ENCODE measurements around the gene SARDH. TPM values are rescaled to one million over a fixed set of nuclear protein-coding genes. Genes with fewer than 3 reads are reported as not detected.

The SARDH gene
- total and polyA plus RNA-seq, 12 donors = 0.81 to 9.6 (median 3.0) TPM

DNA sequence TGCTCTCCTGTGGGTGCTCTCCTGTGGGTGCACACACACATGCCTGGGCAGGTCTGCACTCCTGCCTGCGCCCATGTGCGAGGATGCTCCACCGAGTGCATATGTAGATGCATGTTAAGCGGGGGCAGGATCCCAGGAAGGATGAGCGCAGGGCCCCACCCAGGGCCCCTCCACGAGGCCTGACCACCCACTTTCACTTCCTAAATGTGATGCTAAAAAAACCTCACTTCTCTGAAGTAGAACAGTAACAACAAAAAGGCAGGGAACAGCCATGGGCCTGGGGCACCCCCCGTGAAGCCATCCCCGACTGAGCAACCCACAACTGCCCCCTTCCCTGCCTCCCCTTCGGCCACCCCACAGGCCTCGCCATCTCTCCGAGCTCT, 48.2 kb upstream of the SARDH start:
- H3K4me1 ChIP-seq (replicated peaks in 1 of 2) = no peaks in the 10 kb centered on the region
- TF ChIP-seq, protein P1, sequence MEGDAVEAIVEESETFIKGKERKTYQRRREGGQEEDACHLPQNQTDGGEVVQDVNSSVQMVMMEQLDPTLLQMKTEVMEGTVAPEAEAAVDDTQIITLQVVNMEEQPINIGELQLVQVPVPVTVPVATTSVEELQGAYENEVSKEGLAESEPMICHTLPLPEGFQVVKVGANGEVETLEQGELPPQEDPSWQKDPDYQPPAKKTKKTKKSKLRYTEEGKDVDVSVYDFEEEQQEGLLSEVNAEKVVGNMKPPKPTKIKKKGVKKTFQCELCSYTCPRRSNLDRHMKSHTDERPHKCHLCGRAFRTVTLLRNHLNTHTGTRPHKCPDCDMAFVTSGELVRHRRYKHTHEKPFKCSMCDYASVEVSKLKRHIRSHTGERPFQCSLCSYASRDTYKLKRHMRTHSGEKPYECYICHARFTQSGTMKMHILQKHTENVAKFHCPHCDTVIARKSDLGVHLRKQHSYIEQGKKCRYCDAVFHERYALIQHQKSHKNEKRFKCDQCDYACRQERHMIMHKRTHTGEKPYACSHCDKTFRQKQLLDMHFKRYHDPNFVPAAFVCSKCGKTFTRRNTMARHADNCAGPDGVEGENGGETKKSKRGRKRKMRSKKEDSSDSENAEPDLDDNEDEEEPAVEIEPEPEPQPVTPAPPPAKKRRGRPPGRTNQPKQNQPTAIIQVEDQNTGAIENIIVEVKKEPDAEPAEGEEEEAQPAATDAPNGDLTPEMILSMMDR (IDR thresholded peaks at IDR 0.05) = no peak
- TF ChIP-seq POLR2A (IDR thresholded peaks at IDR 0.05) = no peak
- WGBS, 4 donors = 74 to 95% (median 82%) methylated on average over 10 to 11 of the region's 11 CpGs
- DNase-seq = no peak
- H3K4me3 ChIP-seq = no peak overlapping the region
- intact Hi-C loops (cut with DNase I) = no loop called here
- no peak overlapping the region for H3K27ac ChIP-seq
- no peaks in the 10 kb centered on the region for H3K9me3 ChIP-seq (replicated peaks in 1 of 3)
- H3K36me3 ChIP-seq (replicated peaks in 1 of 2) = peaks cover 0 to 30% of the 10 kb centered on the region in 2 donors
- H3K27me3 ChIP-seq = no peaks in the 10 kb centered on the region

DNA sequence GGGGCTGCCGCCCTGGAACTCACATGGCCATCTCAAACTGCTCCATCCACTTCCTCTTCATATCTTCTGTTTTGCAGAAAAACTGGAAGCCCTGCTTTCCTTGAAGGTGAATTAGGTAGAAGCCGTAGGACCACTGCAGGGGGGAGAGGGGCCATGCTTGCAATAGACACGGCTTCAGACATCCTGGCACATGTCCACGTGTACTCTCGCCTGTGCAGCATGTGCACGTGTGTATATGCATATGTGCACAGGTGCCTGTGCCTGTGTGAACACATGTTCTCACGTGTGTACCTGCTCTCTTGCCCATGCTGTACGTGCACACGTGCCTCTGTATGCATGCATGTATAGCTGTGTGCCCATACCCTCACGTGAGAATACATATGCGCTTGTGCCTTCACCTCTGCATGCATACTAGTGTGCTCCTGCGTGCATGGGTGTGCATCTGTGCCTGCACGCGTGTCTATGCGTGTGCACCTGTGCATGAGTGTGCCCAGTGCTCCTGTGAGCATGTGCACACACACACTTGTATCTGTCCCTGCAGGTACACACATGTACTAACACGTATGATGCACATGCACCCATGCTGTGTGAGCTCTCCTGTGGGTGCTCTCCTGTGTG, 47.7 kb upstream of the SARDH start:
- Histone ChIP-seq H3K4me3 (no peak overlapping the region), H3K27me3 (no peaks in the 10 kb centered on the region), H3K9me3 (replicated peaks in 1 of 3) (no peaks in the 10 kb centered on the region), H3K36me3 (replicated peaks in 1 of 2) (peaks cover 0 to 29% of the 10 kb centered on the region in 2 donors), H3K4me1 (replicated peaks in 1 of 2) (no peaks in the 10 kb centered on the region), H3K27ac (no peak overlapping the region)
- WGBS, 4 donors = 90 to 93% (median 91%) methylated on average over 11 to 16 of the region's 16 CpGs
- TF ChIP-seq POLR2A (IDR thresholded peaks at IDR 0.05) = no peak
- intact Hi-C loops (cut with DNase I) = no loop called here
- no peak for DNase-seq

DNA sequence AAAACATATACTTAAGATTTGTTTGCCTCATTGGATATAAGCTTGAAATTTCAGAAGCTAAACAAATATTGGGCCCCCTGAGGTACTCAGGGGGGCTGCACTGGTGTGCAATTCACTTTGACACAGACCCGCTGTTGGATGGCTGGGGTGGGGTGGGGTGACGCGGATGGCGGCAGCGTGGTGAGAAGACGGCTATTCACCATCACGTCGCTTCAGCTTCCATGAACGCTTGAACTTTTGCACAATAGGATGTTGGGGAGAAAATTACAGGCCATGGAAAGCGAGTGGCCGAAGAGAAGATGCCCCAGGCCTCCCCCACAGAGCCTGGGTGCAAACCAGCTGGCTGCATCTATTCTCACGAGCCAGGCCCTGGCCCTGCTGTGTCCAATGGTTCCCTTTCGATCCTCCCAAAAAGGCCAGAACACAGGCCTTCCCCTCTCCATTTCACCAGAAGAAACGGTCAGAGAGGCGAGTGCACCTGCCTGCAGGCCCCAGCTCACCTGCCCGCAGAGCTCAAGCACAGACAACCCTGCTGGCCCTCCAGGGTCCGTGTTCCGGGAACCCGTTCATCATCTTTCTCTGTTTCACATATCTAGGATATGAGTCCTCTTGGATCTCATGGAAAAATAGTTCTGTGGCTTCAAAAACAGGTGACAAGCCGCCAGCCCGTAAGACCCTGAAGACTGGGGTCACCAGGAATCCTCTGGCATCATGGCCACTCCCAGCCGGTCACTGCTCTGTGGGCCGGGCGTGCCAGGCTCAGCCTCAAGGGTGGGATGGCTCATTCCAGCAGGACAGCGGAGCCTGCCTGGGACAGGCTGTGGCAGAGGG, 46.8 kb upstream of the SARDH start:
- DNase-seq = no peak
- 93 to 95% (median 94%) methylated on average over 21 to 25 of the region's 25 CpGs for WGBS, 4 donors
- H3K36me3 ChIP-seq (replicated peaks in 1 of 2) = peaks cover 0 to 22% of the 10 kb centered on the region in 2 donors
- no peak overlapping the region for H3K4me3 ChIP-seq
- H3K4me1 ChIP-seq (replicated peaks in 1 of 2) = no peaks in the 10 kb centered on the region
- H3K27me3 ChIP-seq = no peaks in the 10 kb centered on the region
- intact Hi-C loops (cut with DNase I) = no loop called here
- no peak for TF ChIP-seq POLR2A (IDR thresholded peaks at IDR 0.05)
- TF ChIP-seq, protein P1 (IDR thresholded peaks at IDR 0.05) = no peak
- no peaks in the 10 kb centered on the region for H3K9me3 ChIP-seq (replicated peaks in 1 of 3)
- H3K27ac ChIP-seq = no peak overlapping the region

DNA sequence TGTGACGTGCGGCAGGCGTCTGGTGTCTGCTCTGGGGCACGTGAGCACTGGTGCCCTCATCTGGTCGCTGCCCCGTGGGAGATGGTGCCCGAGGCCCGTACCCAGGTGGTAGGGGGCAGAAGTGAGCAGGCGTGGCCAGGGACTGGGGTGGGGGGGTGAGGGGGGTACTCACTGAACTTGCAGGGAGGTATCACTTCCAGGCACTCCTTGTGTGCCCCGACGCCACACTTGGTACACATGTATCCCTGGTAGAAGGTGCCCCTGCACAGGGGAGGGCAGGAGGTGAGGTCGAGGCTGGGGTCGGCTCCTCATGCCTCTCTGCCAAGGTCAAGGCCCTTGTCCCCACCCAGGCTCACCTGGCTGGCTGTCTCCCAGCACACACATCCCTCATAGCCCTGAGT, 45.2 kb upstream of the SARDH start:
- H3K4me1 ChIP-seq (replicated peaks in 1 of 2) = no peaks in the 10 kb centered on the region
- intact Hi-C loops (cut with DNase I) = no loop called here
- no peak overlapping the region for H3K4me3 ChIP-seq
- H3K27me3 ChIP-seq = no peaks in the 10 kb centered on the region
- H3K27ac ChIP-seq = no peak overlapping the region
- WGBS, 4 donors = 75 to 84% (median 82%) methylated on average over 4 to 13 of the region's 13 CpGs
- no peaks in the 10 kb centered on the region for H3K9me3 ChIP-seq (replicated peaks in 1 of 3)
- peaks cover 0 to 25% of the 10 kb centered on the region in 2 donors for H3K36me3 ChIP-seq (replicated peaks in 1 of 2)
- TF ChIP-seq, protein P1 (IDR thresholded peaks at IDR 0.05) = no peak
- no peak for TF ChIP-seq POLR2A (IDR thresholded peaks at IDR 0.05)
- DNase-seq = no peak
